Stimulated activated CD4-positive, alpha-beta T cell treated with anti-CD3 and anti-CD28 coated beads, Interleukin-2, amount 100 ng/mL, for 4 hours (primary cell): ENCODE measurements around the gene LDB3.

ENCODE experiments used
- DNase-seq: peaks from one replicate; pipeline ENCODE4 v3.0.0-alpha.2; 2020; ENCODE audit warnings: low read depth

The LDB3 gene

DNA sequence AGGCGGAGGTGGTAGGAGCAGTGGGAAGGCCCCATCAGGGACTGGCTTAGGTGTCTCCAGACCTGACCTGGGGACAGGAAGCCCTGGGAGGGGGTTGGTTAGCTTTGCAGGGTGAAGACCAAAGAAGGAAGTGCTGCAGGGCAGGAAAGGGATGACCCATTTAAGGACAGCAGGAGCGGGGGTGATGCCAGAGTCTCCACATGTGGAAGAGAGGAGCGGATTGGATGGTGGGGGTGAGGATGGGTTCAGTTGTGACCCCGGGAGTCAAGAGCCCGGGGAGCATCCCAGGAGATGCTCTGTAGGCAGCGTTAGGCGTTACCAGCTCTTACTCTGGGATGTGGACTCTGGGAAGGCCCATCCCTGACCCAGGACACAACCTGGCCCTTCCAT is 3.1 kb upstream of the LDB3 start:
- no peak for DNase-seq

DNA sequence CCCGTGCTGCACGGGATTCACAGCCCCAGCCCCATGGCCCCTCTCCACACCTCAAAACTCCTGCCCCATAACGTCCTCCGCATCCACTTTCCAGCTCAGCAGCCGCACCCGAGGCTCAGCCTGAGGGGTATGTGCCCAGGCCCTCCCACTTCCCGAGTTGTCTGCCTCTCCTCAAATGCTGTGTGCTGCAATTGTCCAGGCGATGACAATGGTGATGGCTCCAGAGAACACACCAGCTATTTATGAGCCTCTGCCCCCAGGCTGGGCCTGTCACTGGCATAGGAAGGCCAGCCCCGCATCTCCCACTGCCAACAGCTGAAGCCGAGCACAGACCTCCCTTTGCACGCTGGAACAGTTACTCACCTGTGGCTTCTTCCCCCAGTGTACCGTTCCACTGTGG is 2.4 kb upstream of the LDB3 start:
- no peak for DNase-seq

GRCh38 chr10:86666538-86666937 is 1.8 kb upstream of the LDB3 start:
- DNase-seq: no peak

- no peak for DNase-seq
Observed at GRCh38 chr10:86667421-86668181, 710 bp upstream of the LDB3 start.

- no peak for DNase-seq
Observed at GRCh38 chr10:86670290-86670811, 2.0 kb downstream of the LDB3 start.

GRCh38 chr10:86670876-86671275 is 2.6 kb downstream of the LDB3 start:
- no peak for DNase-seq

DNA sequence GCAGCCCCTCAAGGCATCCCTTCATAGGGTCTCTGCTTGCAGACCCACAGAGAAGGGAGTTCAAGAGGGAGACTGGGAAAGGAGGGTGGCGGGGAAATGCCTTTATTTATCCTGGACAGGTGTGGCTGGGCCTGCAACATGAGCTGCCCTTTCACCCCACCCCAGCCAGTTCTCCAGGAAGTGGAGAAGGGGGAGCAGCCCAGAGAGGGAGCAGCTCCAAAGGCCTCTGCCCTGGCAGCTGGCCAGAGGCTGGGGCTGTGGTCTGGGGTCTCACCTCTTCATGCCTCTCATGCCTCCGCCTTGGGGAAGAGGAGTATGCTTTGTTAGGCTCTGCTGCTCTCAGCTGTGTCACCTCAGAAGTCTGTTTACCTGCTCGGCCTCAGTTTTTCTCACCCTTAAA is 3.1 kb downstream of the LDB3 start:
- no peak for DNase-seq

DNA sequence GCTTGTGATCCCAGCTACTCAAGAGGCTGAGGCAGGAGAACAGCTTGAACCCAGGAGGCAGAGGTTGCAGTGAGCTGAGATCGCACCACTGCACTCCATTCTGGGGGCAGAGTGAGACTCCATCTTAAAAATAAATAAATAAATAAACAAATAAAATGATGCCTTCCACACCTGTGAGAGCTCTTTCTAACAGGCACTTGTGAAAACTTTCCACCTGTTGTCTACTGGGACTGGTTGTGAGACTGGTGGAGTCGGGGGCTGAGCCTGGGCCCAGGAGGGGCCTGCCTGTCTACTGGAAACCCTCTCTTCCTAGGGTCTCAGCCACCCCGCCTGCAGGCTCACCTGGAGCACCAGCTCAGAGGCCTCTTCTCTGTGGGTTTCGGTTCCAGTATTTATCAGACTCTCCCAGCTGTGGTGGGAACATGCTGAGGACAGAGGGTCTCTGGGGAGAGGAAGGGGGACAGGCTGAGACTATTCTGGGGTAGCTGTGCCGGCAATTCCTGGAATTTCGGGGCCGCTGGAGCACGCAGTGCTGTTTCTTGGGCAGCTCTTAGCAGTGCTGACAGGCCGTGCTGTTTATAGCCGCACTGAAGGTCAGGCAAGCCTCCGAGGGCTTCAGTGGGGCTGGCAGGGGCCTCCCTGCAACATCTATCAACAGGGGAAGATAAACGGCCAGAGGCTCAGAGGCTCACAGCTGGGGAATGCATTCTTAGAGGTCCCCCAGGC is 3.8 kb downstream of the LDB3 start:
- DNase-seq: no peak

- DNase-seq: no peak
Observed at GRCh38 chr10:86673216-86673826, 5.0 kb downstream of the LDB3 start.

DNA sequence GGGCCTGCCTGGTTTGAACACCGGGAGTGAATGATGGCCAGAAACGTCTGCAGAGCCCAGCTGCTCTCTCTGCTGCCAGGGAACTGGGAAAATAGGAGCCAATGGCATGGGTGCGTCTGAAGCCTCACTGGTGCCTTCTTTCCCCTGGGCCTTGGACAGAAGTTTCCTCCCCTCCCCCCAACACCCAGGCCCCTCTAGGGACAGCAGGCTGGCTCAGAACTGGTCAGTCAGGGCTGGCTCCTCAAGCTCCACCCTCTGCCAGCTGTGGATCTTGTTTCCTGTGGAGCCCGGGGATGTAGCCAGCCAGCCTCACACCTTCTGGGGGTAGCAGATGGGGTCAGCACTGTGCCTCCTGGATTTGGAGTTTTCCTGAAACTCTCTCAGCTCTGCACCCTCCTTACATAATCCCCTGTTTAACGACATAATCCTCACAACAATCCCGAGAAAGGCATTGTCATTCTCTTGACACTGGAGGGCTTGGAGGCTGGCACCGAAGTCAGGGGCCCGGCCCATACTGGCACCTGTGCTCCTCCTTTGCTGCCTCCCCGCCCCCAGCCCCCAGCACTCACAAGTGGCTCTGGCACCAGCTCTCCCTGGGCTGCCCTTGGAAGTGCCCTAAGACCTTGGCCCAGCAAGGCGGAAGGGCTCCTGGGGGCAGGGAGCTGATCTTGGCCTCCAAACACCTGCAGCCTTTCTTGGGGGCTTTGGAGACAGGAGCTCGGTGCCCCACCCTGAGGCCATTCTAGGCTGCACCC is 5.7 kb downstream of the LDB3 start:
- DNase-seq: no peak

- no peak for DNase-seq
Observed at GRCh38 chr10:86674912-86675311, 6.6 kb downstream of the LDB3 start.

DNA sequence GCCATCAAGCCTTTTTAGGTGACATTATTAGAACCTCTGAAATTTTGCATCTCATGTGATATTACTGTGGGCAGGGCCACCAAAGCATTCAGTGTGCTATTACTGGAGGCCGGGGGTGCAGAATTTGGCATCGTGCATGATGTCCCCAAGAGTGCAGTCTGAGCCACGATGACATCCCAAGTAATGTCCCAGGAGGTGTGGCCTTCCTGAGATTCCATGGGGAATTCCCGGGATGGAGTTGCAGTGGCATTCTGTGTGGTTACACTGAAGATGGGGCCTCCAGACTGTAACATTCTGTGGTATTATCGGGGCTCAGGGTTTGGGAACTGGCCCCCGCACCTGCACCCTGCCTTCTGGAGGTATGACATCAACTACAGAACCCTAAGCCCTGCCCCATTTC is 9.1 kb downstream of the LDB3 start:
- DNase-seq: no peak

- no peak for DNase-seq
Observed at GRCh38 chr10:86678999-86679792, 10.9 kb downstream of the LDB3 start.

DNA sequence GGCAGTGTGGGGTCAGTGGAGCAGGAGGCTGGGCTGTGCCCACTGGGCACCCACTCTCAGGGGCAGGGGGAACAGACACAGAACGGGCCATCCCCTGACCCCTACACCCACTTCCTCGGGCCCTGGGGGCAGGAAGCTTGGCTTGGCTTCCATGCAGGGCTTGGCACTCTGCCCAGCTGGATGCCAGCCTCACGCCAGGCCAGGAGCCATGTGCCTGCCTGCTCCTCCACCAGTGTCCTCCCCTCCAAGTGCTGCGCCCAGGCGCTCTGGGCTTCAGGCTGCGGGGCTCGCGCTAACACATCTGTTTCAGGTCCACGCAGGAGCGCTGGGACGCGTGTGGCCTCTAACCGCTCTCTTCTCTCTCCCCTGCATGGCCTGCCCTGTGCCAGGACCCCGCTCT is 12.7 kb downstream of the LDB3 start:
- DNase-seq: no peak

DNA sequence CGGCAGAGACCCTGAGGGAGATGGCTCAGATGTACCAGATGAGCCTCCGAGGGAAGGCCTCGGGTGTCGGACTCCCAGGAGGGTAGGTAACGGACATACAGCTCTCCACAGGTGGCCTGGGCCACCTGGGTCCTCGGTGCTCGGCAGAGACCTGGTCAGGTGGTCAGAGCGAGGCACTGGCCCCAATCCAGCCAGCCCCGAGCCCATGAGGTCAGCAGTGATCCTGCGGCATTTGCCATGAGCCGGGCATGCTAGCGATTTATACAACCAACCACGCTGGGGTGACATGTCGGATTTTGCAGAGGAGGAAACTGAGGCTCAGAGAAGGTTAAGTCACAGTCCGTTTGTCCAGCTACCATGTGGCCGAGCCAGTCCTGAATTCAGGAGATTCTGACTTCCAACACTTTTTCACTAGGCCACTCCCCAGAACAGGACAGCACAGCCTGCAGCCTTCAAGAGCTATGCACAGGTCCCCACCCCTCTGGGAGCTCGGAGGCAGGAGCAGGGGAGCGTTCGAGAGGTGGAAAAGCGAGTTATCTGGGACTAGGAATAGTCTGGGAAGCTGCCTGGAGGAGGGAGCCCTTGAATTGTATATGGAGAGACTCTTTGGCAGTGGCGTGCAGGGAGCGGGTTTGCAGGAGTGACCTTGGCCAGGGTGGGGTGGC is 13.5 kb downstream of the LDB3 start:
- DNase-seq: no peak

- no peak for DNase-seq
Observed at GRCh38 chr10:86682675-86683074, 14.4 kb downstream of the LDB3 start.

GRCh38 chr10:86684331-86685097 is 16.2 kb downstream of the LDB3 start:
- DNase-seq: no peak

DNA sequence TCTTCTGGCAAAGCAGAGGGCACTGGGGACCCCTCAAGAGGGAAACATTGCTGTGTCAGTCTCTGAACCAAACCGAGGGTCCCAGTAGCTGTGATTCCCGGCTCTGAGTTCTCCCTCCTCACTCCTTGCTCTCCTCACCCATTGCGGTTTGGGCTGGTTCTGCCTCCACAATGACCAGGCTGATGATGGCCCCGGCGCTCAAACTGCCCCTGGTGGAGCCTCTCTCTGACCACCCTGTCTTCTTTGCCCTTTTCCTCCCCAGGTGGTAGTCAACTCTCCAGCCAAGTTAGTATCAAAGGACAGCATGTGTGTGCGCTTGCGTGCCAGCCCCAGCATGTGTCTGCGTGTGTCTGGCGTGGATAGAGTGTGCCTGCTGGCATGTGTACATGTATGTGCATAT is 17.1 kb downstream of the LDB3 start:
- DNase-seq: no peak

DNA sequence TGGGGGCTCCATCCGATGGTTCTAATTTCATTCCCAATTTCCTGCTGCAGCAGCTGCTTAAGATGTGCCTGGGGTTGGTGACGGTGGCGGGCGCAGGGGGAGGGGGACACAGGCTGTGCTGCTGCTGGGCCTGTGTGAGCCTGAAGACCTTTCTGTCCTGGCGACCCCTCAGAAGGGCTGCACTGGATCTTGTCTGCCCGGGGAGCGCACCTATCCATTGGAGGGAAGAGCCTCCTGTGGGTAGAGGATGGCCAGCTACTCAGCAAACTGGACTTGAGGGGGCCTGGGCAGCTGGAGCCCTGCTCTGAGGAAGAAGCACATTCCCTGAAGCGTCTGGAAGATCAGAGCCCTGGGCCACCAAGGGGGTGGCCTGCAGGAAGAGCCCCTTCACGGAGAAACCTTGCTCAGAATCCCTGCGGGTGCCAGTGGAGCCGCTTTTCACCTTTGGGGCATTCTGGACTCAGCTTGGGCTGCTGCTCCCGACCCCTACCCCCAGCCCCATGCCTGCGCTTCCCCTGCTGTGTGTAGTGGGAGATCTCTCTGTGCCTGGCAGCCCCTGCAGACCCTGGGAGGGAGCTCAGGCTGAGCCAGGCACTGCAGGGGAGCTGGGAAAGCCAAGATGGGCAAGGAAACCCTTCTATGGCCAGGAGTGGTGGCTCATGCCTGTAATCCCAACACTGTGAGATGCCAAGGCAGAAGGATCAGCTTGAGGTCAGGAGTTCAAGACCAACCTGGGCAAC is 17.8 kb downstream of the LDB3 start:
- no peak for DNase-seq

GRCh38 chr10:86686972-86687371 is 18.7 kb downstream of the LDB3 start:
- DNase-seq: no peak
